HG02588 (cell line): Measurements from ENCODE around the gene RPP40.

Source experiments
- ATAC-seq: cut with Tn5 transposase; IDR thresholded peaks from one replicate; pipeline ENCODE4 v1.9.1; 2021; ENCODE audit warnings: mild to moderate bottlenecking, moderate library complexity; ENCODE audit not compliant: unreplicated experiment

The RPP40 gene

DNA sequence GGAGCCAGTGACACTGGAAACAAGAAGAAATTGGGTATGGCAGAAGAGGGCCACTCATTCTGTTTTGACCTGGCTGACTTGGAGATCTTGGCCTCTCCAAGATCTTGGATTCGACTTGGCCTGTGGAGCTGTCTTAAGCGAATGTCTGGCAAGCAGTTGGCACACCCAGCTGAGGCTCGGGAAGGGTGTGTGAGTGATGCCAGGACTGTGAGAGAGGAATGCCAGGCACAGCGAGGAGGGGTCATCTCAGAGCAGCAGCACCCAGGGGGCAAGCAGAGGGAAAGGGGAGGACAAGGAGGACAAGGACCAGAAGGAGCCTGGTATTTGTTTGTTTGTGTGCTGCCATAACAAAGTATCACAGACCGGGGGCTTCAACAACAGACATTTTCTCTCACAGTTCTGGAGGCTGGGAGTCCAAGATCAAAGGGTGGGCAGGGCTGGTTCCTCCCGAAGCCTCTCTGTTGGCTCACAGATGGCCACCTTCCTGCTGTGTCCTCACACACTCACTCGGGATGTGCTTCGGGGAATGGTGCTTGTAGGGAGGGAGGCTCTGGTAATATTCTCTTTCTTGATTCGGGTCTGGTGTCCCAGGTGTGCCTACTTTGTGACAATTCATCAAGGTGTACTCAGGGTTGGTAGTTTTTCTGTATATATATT, 33.0 kb downstream of the RPP40 start:
- ATAC-seq = no peak

DNA sequence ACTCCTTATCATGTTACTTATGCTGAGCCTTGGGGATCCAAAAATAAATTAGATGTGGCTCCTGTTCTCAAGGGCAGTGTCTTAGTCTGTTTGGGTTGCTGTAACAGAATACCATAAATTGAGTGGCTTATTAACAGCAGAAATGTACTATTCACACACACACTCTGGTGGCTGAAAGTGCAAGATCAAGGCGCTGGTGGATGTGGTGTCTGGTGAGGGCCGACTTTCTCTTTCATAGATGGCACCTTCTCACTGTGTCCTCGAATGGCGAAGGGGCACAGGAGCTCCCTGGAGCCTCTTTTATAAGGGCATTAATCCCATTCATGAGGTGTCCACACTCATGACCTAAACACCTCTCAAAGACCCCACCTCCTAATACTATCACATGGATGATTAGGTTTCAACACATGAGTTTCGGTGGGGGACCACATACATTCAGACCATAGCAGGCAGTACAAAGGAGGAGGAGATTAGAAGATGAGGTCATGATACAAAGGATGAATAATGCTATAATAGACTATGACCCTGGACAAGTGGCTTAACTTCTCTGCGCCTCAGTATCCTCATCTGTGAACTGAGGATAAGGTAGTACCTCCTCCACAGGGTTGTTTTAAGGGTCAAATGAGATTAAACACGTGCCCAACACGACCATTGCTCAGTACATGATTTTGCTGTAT, 34.1 kb downstream of the RPP40 start:
- no peak for ATAC-seq

DNA sequence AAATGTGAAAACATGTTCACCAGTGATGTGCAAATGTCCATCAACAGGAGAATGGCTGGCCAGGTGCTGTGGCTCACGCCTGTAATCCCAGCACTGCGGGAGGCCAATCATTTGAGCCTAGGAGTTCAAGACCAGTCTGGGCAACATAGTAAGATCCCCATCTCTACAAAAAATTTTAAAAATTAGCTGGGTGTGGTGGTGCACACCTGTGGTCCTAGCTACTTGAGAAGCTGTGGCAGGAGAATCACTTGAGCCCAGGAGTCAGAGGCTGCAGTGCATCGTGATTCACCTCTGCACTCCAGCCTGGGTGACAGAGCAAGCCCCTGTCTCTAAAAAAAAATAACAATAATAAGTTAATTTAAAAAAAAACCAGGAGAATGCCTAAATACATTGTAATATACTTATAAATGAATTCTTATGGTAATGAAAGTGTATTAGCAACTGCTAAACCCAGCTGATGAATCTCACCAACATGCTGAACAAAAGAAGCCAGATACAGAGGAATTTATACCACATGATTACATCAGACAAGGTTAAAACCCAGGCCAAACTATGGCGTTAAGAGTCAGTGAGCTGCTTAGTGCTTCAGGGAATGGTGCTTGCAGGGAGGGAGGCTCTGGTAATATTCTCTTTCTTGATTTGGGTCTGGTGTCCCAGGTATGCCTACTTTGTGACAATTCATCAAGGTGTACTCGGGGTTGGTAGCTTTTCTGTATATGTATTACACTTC, 36.4 kb downstream of the RPP40 start:
- ATAC-seq = no peak

DNA sequence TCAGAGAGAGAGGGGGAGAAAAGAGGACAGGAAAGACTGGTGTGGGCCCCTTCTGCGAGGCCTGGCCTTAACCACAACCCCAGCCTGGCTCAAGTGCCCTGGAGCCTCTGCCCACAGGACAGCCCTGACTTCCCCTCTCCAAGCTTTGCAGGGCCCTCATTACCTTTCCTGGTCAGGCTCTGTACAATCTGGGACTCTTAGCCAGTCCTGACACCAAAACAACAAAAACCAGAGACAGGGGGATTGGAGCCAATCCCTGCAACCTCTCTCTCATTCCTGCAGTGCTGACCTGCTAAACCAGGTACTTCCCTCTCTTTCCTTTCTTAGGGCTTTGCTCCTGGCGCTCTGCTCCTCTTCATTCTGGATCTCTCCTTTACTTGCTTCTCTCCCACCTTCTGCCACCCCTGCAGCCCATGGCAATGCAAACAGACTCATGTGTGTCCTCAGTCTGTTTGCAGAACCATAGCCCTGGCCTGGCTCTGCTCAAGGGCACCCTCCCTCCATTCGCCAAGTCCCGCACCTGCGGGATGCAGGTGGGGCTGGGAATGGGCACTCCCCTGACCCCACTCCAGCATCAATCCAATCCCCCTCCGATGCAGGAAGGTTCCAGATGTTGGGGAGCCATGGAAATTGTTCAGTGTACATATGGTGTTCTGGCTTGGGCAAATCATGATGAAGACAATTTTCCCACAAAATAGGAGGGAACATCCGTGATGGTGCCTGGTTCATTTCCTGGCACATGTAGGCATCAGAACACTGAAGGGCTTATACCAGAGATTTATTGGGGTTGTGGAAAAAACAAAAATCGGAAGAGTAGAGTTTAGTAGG, 38.1 kb downstream of the RPP40 start:
- ATAC-seq = no peak

DNA sequence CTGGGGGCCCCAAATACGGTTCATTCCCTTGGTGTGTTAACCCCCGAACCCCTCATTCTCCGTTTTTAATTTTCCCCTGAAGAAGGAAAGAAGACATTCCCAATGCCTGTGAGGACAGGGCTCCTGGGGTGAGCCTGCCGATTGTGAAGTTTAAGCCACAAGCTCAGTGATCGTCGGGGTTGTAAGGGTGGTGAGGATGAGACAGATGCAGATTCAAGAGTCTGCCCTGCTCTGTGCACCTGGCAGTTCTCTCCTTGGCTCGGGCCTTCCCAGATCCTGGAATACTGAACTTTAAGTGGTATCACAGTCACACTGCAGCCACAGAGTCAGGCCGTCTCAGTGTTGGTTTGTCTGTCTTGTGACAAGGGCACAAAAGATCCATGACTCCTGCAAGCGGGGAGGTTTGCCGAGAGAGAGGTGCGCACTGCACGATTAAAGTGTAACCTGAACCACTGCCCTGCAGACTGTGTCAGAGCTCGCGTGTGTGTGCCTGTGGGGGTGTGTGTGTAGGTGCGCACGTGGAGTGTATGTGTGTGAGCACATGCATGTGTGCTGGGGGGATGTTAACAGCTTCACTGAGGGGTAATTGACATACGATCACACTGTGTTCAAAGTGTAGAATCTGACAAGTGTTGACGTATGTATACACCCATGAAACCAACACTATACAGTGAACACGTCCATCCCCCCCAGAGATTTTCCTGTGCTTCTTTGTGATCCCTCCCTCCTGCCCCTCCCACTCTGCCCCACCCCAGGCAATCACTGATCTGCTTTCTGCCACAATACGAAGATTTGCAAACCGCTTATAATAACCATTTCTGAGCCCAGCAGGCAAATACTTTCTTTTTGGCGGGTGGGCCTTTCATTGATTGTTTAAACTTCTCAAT, 38.9 kb downstream of the RPP40 start:
- ATAC-seq = no peak

DNA sequence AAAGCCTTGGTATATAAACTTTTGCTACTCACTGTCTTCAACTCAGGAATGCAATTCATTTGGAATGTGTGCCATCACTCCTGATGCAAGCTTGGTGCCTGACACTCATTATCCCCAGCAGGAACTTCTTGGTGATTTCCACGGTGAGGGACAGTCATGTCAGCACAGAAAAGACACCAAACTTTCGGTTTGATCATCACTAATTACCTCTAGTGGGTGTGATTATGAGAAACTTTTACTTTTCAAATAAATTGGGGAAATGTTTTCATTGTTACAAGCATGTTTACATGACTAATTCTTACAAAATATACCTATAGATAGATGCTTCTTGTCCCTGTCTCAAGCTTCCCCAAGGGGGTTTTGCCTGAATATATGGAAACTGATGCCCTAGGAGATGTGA, 40.9 kb downstream of the RPP40 start:
- ATAC-seq = no peak

DNA sequence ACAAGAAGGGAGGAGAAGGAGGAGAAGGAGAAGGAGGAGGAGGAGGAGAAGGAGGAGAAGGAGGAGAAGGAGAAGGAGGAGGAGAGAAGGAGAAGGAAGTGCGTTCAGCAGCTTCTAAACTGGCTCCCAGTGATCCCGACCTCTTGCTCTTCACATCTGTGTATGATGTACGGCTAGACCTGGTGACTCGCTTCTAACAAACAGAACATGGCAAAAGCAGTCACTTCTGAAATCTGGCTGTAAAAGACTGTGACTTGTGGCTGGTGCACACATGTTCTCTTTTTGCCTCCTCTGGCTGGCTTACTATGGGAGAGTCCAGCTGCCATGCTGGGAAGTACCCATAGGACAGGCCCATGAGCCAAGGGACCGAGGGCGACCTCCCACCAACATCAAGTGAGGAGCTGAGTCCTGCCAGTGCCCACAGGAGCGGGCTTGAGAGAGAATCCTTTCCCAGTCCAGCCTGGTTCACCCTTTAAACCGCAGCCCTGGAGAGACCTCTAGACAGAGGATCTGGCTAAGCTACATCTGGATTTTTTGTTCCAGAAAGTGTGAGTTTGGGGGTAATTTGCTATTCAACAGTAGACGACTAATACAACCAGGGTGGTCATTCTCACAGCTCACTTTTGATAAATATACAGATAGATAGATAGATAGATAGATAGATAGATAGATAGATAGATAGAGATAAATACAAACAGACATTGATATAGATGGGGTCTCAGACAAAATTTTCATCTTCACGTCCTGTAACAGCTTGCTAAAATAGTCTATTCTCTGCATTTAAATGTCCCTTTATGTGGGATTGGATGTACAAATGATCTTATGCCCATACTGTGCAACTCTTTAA, 42.3 kb downstream of the RPP40 start:
- ATAC-seq = no peak

DNA sequence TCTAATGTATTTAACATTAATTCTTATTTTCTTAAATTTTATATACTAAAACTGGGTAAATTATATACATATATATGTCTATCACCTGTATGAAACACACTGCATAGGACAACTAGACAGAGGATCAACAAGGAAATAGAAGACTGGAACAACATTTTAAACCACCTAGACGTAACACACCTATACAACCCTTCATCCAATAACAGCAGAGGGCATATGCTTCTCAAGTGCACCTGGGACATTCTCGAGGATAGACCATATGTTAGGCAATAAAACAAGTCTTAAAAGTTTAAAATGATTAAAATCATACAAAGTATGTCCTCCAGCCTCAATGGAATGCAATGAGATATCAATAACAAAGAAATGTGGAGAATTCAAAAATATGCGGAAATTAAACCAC, 45.2 kb downstream of the RPP40 start:
- no peak for ATAC-seq

DNA sequence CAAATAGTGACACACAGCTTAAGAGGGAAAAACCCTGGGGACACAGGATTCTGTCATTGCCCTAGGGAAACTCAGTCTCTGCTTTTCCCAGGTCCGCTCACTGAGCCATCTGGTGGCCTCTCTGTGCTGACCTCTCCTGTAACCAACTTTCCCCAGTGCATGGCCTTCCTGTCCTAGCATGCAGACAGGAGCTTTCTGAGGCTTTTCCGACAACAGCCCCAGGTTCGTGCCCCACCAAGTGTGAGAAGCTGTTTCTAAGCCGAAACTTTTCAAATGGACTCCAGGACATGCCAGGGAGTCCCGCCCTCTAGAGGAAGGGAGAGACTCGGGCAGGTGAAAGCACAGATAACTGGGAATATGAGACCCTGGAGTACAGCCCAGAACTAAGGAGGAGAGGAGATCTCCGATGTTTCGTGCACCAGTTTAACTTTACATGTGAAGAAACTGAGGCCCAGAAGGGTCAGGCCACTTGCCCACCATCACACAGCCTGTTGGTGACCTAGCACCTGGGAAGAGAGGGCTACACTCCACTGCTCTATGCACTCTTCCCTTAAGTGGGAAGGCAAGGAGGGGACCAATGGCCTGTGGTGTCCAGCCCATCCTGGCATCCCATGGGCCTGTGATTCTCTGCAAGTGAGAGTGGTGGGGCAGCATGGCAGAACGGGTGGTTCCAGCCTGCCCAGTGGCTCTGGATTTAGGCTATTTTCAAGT, 46.2 kb downstream of the RPP40 start:
- ATAC-seq = no peak

DNA sequence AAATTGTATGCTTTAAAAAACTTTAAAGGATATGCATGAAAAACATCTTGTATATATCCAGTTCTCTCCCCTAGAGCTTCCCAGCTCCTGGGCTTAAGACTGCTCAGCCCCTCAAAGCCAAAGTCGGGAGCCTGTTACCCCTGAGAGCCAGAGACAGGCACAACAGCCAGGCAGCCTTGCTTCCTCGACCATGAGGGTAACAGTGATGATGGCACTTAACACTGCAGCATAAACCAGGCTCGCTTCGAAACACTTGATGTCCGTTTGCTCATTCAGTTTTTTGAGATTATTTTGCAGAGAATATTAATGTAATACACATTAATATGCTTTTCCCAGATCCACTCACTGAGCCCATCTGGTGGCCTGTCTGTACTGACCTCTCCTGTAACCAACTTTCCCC, 47.2 kb downstream of the RPP40 start:
- ATAC-seq = no peak

DNA sequence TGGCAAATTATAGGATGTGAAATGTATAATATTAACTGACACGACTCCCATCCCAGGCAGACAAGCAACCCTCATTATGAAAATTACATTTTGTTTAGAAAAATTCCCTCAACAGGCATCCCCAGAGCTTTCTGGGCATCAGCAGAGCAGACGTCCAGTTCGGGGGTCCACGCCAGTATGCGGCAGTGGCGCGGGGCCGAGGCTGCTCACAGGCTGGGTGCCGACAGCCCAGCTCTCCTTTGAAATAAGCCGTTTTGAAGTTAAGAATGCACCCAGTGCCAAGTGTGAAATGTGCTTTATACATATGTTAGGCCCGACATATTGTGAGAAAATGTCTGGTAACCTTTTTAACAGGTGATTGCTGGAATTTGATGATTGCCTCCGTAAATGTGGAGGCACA, 50.4 kb downstream of the RPP40 start:
- no peak for ATAC-seq

DNA sequence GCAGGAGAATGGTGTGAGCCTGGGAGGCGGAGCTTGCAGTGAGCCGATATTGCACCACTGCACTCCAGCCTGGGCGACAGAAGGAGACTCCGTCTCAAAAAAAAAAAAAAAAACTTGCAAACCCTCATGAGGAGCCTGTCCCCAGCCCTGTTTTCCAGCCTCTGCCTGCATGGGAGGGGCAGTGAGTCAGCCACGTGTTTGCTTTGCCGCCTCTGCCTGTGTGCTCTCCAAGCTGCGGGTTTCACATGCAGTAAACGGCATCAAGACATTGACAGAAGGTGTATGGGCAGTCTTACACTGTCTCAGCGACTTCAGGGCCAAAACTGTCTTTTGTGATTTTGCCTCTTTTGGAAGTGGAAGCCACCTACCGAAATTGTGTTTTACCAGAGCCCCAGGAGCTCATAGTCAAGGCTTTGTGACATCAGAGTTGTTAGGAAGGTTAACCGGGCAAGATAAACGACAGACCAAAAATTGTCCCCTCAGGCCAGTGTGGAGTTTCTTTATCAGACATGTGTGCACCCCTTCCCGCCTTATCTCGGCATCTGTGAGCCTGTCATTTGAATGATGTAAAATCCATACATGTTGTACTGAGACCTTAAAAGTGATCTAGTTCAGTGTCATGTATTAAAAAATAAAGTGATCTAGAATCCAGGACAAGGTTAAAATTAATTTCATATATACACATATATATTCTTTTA, 52.9 kb downstream of the RPP40 start:
- ATAC-seq = no peak

DNA sequence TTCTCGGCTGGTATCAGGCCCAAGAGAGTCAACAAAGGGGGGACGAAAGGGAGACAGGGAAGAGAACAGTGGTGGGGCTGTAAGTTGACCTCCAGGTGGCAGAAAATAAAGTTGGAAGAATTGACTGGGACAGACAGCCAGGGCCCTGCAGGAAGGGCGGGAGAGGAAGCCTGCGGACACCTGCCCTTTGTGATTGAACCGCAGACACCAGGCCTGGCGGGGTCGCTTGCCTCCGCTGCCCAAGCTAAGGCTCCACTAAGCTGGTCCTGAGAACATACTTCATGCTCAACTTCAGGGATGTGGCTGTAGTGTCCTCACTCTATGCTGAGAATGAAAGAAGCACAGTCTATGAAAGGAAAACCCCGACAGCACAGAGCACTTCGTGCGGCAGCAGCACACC, 53.8 kb downstream of the RPP40 start:
- ATAC-seq = no peak

DNA sequence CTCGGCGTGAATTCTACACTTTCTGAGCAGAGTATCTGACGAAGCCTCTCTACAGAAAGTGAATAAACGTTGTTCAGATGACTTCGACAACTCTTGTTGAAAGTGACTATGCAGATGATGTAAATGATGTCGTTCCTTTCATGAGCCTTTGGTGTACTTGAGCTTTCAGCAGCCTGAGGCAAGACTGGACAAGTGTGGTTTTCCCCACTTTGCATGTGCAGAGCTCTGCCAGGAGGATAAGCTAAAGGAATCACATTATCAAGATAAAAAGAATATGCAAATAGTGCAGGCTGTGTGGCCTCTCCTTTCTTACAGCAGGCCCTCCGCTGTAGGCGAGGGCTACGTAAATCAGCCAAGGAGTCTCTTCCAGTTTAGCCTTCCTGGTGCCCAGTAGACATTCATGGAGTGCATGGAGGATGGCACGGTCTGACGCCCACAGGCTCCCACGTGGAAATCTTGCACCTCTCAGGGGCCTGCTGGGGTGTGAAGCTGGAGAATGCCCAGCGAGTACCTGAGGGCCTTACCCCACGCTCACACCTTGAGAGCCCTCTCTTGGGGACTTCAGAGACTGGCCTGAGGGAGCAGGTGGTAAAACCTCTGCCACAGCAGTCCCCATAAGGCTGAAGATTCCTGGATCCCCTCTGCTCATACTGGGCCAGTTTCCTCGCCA, 54.9 kb downstream of the RPP40 start:
- ATAC-seq = no peak

DNA sequence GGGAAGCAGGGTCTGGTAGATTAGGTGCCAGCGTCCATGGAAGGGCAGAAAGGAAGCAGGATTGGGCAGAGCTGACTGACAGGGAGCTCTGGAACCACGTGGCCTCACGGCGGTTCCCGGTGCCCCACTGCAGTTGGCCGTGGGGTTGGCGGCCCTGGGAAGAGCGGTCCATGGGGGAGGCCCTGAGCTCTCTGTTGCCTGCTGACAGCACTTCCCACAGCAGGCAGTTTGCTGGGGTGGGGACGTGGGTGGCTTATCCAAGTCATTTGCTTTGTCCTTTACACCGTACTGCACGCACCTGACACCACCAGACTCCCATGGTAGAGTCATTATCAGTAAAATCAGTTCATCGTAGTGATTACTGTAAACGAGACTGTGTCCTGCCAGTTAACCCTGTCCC, 56.1 kb downstream of the RPP40 start:
- no peak for ATAC-seq

DNA sequence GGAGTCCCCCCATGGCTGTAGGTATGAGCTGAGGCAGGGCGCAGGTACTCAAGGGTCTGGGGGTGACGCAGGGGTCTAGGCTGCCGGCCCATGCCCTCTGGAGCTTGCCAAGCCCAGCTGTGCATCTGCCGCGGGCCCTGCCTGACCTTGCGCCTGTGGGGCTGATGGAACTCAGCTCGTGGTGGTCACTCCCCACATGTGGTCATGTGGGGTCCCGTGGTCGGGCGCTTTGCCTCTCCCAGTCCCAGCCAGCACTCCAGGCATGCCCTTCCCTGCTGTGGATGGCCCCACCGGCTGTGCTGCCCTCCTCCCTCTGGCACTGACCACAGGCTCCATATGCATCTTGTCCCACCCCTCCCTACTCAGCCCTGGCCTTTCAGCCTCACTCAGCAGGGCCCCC, 57.3 kb downstream of the RPP40 start:
- no peak for ATAC-seq
